Glutamatergic neuron (in vitro differentiated cells): ENCODE measurements around the gene CFAP53. TPM values are rescaled to one million over a fixed set of nuclear protein-coding genes. Genes with fewer than 3 reads are reported as not detected.

Experiments used
- DNase-seq: peaks from one replicate; pipeline ENCODE4 v3.0.0; 2022
- H3K27ac Mint-ChIP-seq: one replicate; pipeline ENCODE4 v1.8.0; 2020; ENCODE audit warnings: mild to moderate bottlenecking, mixed read lengths, inconsistent platforms; ENCODE audit not compliant: unreplicated experiment
- H3K27me3 Mint-ChIP-seq: one replicate; pipeline ENCODE4 v1.8.0; 2020; ENCODE audit warnings: mild to moderate bottlenecking, moderate library complexity, mixed read lengths, inconsistent platforms; ENCODE audit not compliant: unreplicated experiment
- H3K36me3 Mint-ChIP-seq: one replicate; pipeline ENCODE4 v1.8.0; 2020; ENCODE audit warnings: mild to moderate bottlenecking, mixed read lengths, inconsistent platforms; ENCODE audit not compliant: unreplicated experiment
- H3K4me1 Mint-ChIP-seq: one replicate; pipeline ENCODE4 v1.8.0; 2020; ENCODE audit warnings: mild to moderate bottlenecking, low read depth, mixed read lengths, inconsistent platforms; ENCODE audit not compliant: unreplicated experiment
- H3K4me3 Mint-ChIP-seq: one replicate; pipeline ENCODE4 v1.8.0; 2020; ENCODE audit warnings: mild to moderate bottlenecking, mixed read lengths, inconsistent platforms; ENCODE audit not compliant: unreplicated experiment
- H3K9me3 Mint-ChIP-seq: one replicate; pipeline ENCODE4 v1.8.0; 2020; ENCODE audit warnings: mild to moderate bottlenecking, moderate library complexity, mixed read lengths, inconsistent platforms; ENCODE audit not compliant: unreplicated experiment
- CTCF ChIP-seq: fragments of 200-600 bp; sonication (generic); IDR thresholded peaks from one replicate; pipeline ENCODE4 v1.5.0; 2021; ENCODE audit not compliant: partially characterized antibody, unreplicated experiment
- total RNA-seq: library from RNA; stranded (reverse); fragmentation: NEBNext Ultra II Directional; extraction: Animal tissue kit (Norgen Biotek cat#: 25700); gene quantifications from one replicate; pipeline ENCODE4 v1.2.1, GENCODE V29; 2021; ENCODE audit not compliant: unreplicated experiment

CFAP53 gene
- total RNA-seq, 1 donor from 2014 or later: 0.22 TPM

GRCh38 chr18:50181590-50181989 lies 84.7 kb downstream of the CFAP53 start:
- Mint-ChIP-seq H3K4me3 (no peak overlapping the region), H3K36me3 (no peaks in the 10 kb centered on the region), H3K9me3 (no peaks in the 10 kb centered on the region), H3K27ac (no peak overlapping the region), H3K27me3 (no peaks in the 10 kb centered on the region), H3K4me1 (no peaks in the 10 kb centered on the region)
- DNase-seq: no peak
- no peak for TF ChIP-seq CTCF

GRCh38 chr18:50179465-50179864 lies 86.8 kb downstream of the CFAP53 start:
- no peak for DNase-seq
- H3K36me3 Mint-ChIP-seq: no peaks in the 10 kb centered on the region

GRCh38 chr18:50177294-50177992 lies 88.9 kb downstream of the CFAP53 start:
- no peak for TF ChIP-seq CTCF

More at GRCh38 chr18:50179465-50179864, 86.8 kb downstream of the CFAP53 start:
- H3K4me1 Mint-ChIP-seq: no peaks in the 10 kb centered on the region
- TF ChIP-seq CTCF: no peak
- no peak overlapping the region for H3K4me3 Mint-ChIP-seq
- no peak overlapping the region for H3K27ac Mint-ChIP-seq
- no peaks in the 10 kb centered on the region for H3K27me3 Mint-ChIP-seq
- no peaks in the 10 kb centered on the region for H3K9me3 Mint-ChIP-seq

More at GRCh38 chr18:50177294-50177992, 88.9 kb downstream of the CFAP53 start:
- no peak for DNase-seq
- Mint-ChIP-seq H3K36me3 (no peaks in the 10 kb centered on the region), H3K9me3 (no peaks in the 10 kb centered on the region), H3K27me3 (peaks cover 5% of the 10 kb centered on the region), H3K27ac (no peak overlapping the region), H3K4me3 (no peak overlapping the region), H3K4me1 (no peaks in the 10 kb centered on the region)

Other genes with a start within 250 kb of the CFAP53 start
- 2.7 TPM for gene MYO5B, start 71.3 kb downstream of the CFAP53 start, total RNA-seq
- gene MBD1, start 15.0 kb upstream of the CFAP53 start, total RNA-seq: 91.0 TPM
- 66.3 TPM for gene CXXC1, start 21.2 kb upstream of the CFAP53 start, total RNA-seq
- gene SKA1, start 108.6 kb upstream of the CFAP53 start, total RNA-seq: 2.0 TPM